Thoracic aorta (tissue), 2 donors: ENCODE data around the gene EDIL3. TPM values are rescaled to one million over a fixed set of nuclear protein-coding genes. Genes with fewer than 3 reads are reported as not detected.
"Not testable (repeated sequence)": the region's sequence is repeated elsewhere in the genome, so short reads cannot be mapped to it uniquely, and the experiment has no call there.

Experiments used
- ATAC-seq: fragments of 150-250 bp; one replicate; pipeline ENCODE4 v1.8.0; 2017; ENCODE audit warnings: low read depth; ENCODE audit not compliant: insufficient number of reproducible peaks, low FRiP score
- DNase-seq: peaks from one replicate; pipeline ENCODE4 v3.0.0-alpha.2; 2020; ENCODE audit warnings: low spot score
- H3K27ac ChIP-seq, 2 donors: fragments of 200-600 bp; sonication (generic); 1 replicate in 1 of 2; 2 replicates in 1 of 2; pipeline ENCODE4 v1.5.1; 2016; ENCODE audit warnings: mild to moderate bottlenecking in 2 of 2, moderate library complexity in 2 of 2
- H3K27me3 ChIP-seq: fragments of 200-600 bp; sonication (generic); replicated peaks from 2 replicates; pipeline ENCODE4 v1.6.0; 2016; ENCODE audit warnings: mild to moderate bottlenecking; ENCODE audit not compliant: insufficient read depth
- H3K36me3 ChIP-seq: fragments of 200-600 bp; sonication (generic); one replicate; pipeline ENCODE4 v1.5.1; 2016
- H3K4me1 ChIP-seq, 2 donors: fragments of 200-600 bp; sonication (generic); 1 replicate in 1 of 2; 2 replicates in 1 of 2; pipeline versions ENCODE4 v1.5.1 to v1.6.0; 2016; ENCODE audit warnings: low read depth in 2 of 2, mild to moderate bottlenecking in 1 of 2; ENCODE audit not compliant: control insufficient read depth in 1 of 2
- H3K4me3 ChIP-seq: fragments of 200-600 bp; sonication (generic); 2 replicates; pipeline ENCODE4 v1.5.1; 2016; ENCODE audit warnings: mild to moderate bottlenecking
- H3K9me3 ChIP-seq: fragments of 200-600 bp; sonication (generic); 2 replicates; pipeline ENCODE4 v1.5.1; 2016
- CTCF ChIP-seq: fragments of 200-600 bp; sonication (generic); IDR thresholded peaks from one replicate; pipeline ENCODE4 v1.5.1; 2019; ENCODE audit warnings: antibody characterized with exemption
- total RNA-seq, 2 donors: library from RNA; depleted of rRNA; stranded (reverse); fragments of >200 nt; gene quantifications; one replicate each; pipeline versions ENCODE4 v1.1.0 to v1.2.3, GENCODE V29; 2016

Gene EDIL3
- total RNA-seq, 2 donors from 2014 or later = 157 to 170 TPM

GRCh38 chr5:84327591-84327990 lies 57.1 kb downstream of the EDIL3 start:
- H3K9me3 ChIP-seq = peaks cover 3% of the 10 kb centered on the region
- no peak overlapping the region for H3K4me3 ChIP-seq
- no peaks in the 10 kb centered on the region for H3K36me3 ChIP-seq
- TF ChIP-seq CTCF = no peak
- no peaks in the 10 kb centered on the region for H3K27me3 ChIP-seq
- no peak for DNase-seq
- peaks cover 9% of the 10 kb centered on the region in 2 donors for H3K4me1 ChIP-seq
- H3K27ac ChIP-seq = no peak overlapping the region
- no peak for ATAC-seq

- Histone ChIP-seq H3K4me3 (no peak overlapping the region), H3K36me3 (no peaks in the 10 kb centered on the region), H3K4me1 (no peaks in the 10 kb centered on the region), H3K9me3 (peaks cover 8% of the 10 kb centered on the region), H3K27ac (no peak overlapping the region), H3K27me3 (no peaks in the 10 kb centered on the region)
- ATAC-seq (no peak), DNase-seq (no peak)
- TF ChIP-seq CTCF = no peak
These were observed 62.0 kb downstream of the EDIL3 start for GRCh38 chr5:84322646-84323045.

DNA sequence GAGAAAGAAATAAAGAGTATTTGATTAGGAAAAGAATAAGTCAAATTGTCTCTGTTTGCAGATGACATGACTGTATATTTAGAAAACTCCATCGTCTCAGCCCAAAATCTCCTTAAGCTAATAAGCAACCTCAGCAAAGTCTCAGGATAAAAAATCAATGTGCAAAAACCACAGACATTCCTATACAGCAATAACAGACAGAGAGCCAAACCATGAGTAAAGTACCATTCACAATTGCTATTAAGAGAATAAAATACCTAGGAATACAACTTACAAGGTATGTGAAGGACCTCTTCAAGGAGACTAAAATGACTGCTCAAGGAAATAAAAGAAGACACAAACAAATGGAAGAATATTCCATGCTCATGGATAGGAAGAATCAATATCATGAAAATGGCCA lies 66.9 kb downstream of the EDIL3 start:
- H3K27me3 ChIP-seq, H3K27ac ChIP-seq, H3K4me3 ChIP-seq, ATAC-seq, H3K36me3 ChIP-seq, H3K4me1 ChIP-seq, DNase-seq: not testable (repeated sequence)
- H3K9me3 ChIP-seq = peaks cover 12% of the 10 kb centered on the region

DNA sequence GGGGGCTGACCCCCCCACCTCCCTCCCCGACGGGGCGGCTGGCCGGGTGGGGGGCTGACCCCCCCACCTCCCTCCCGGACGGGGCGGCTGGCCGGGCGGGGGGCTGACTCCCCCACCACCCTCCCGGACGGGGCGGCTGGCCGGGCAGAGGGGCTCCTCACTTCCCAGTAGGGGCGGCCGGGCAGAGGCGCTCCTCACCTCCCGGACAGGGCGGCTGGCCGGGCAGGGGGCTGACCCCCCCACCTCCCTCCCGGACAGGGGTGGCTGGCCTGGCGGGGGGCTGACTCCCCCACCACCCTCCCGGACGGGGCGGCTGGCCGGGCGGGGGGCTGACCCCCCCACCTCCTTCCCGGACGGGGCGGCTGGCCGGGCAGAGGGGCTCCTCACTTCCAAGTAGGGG lies 72.4 kb downstream of the EDIL3 start:
- not testable (repeated sequence) for H3K27ac ChIP-seq, H3K36me3 ChIP-seq, H3K4me1 ChIP-seq, ATAC-seq, H3K9me3 ChIP-seq, H3K4me3 ChIP-seq, H3K27me3 ChIP-seq, DNase-seq

DNA sequence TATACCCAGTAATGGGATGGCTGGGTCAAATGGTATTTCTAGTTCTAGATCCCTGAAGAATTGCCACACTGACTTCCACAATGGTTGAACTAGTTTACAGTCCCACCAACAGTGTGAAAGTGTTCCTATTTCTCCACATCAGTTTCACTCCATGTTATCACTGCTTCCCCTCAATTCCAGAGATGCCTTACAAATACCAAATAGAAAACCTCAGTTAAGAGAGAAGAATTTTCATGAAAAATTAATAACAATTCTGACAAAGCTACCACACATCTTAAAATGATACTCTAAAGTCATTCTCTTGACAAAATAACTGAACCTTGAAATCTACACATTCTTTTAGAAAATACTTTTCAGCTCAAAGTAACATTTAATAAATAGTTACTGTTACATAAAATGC lies 74.8 kb downstream of the EDIL3 start:
- H3K36me3 ChIP-seq, H3K9me3 ChIP-seq, H3K27ac ChIP-seq, H3K27me3 ChIP-seq, DNase-seq, H3K4me3 ChIP-seq, ATAC-seq, H3K4me1 ChIP-seq: not testable (repeated sequence)

DNA sequence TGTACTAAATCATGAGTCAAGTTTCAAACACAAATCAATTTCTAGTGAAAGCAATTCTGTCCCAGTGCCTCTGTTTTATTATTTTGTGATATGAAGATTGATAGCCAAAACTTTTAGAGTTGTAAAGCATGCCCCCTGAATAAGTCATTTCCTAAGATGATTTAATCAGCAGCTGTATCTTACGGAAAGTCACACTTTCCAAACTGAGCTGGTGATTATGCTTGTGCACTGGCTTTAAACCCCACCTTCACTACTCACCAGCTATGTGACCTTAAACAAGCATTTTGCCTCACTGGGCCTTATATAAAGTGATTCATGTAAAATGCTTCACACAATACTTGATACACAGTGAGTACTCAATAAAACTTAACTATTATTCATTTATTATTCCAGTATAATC lies 78.1 kb downstream of the EDIL3 start:
- Histone ChIP-seq H3K4me1 (peaks cover 3 to 12% of the 10 kb centered on the region in 2 donors), H3K27ac (no peak overlapping the region), H3K4me3 (no peak overlapping the region), H3K9me3 (no peaks in the 10 kb centered on the region), H3K27me3 (no peaks in the 10 kb centered on the region), H3K36me3 (no peaks in the 10 kb centered on the region)
- DNase-seq (no peak), ATAC-seq (no peak)
- no peak for TF ChIP-seq CTCF

DNA sequence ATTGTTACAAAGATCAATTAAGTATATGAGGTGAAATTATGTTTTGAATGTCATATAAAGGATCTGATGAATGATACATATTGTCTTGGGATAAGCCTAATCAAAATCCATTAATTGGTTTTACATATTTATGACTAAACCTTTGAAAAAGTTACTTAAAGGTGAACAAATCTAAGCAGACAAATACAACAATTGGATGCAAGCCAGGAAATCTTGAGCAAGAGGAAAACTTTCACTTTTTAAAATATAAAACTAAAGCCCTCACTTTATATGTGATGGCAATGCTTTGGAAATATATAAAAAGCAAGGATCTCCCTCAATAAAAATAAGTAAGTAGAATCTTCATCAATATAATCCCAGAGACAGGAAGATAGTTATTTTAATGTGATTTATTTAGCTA lies 80.1 kb downstream of the EDIL3 start:
- H3K9me3 ChIP-seq = no peaks in the 10 kb centered on the region
- no peak for TF ChIP-seq CTCF
- no peak for ATAC-seq

More for the DNA sequence above, 80.1 kb downstream of the EDIL3 start:
- H3K27ac ChIP-seq = no peak overlapping the region
- H3K4me3 ChIP-seq = no peak overlapping the region
- H3K27me3 ChIP-seq = no peaks in the 10 kb centered on the region
- H3K36me3 ChIP-seq = no peaks in the 10 kb centered on the region
- peaks cover 11 to 21% of the 10 kb centered on the region in 2 donors for H3K4me1 ChIP-seq
- no peak for DNase-seq
